PFSK-1 (cell line): ENCODE data around the gene ATXN1.

ENCODE experiments used
- FOXP2 ChIP-seq: optimal IDR thresholded peaks from 2 replicates; pipeline ENCODE3; 2011; ENCODE audit warnings: borderline replicate concordance, control low read depth, inconsistent platforms; ENCODE audit not compliant: insufficient read depth; ENCODE audit errors: extremely low read length, extremely low read depth
- POLR2AphosphoS5 ChIP-seq: IDR thresholded peaks from 2 replicates; pipeline ENCODE4 v1.6.1; 2012; ENCODE audit warnings: low read depth, mild to moderate bottlenecking, control low read depth, low read length, moderate library complexity
- SIN3A ChIP-seq: IDR thresholded peaks from 2 replicates; pipeline ENCODE4 v1.6.1; 2012; ENCODE audit warnings: mild to moderate bottlenecking, low read length, moderate library complexity, borderline replicate concordance; ENCODE audit not compliant: insufficient read depth
- TAF1 ChIP-seq: IDR thresholded peaks from 2 replicates; pipeline ENCODE4 v1.6.1; 2012; ENCODE audit warnings: low read length, control low read depth, borderline replicate concordance; ENCODE audit not compliant: insufficient read depth
- TF ChIP-seq, protein P1 (sequence below), 2 experiments: IDR thresholded peaks; 2 replicates each; pipeline versions ENCODE4 v1.6.1 to v1.8.0; 2011 to 2012; ENCODE audit warnings: low read depth in 2 of 2, low read length in 2 of 2, control low read depth in 1 of 2, inconsistent platforms in 1 of 2, mild to moderate bottlenecking in 1 of 2, moderate library complexity in 1 of 2; ENCODE audit not compliant: insufficient read depth in 1 of 2

GRCh38 chr6:16651871-16652270, 109.4 kb downstream of the ATXN1 start:
- TF ChIP-seq TAF1, result no peak
- TF ChIP-seq POLR2AphosphoS5, result no peak
- TF ChIP-seq, protein P1, sequence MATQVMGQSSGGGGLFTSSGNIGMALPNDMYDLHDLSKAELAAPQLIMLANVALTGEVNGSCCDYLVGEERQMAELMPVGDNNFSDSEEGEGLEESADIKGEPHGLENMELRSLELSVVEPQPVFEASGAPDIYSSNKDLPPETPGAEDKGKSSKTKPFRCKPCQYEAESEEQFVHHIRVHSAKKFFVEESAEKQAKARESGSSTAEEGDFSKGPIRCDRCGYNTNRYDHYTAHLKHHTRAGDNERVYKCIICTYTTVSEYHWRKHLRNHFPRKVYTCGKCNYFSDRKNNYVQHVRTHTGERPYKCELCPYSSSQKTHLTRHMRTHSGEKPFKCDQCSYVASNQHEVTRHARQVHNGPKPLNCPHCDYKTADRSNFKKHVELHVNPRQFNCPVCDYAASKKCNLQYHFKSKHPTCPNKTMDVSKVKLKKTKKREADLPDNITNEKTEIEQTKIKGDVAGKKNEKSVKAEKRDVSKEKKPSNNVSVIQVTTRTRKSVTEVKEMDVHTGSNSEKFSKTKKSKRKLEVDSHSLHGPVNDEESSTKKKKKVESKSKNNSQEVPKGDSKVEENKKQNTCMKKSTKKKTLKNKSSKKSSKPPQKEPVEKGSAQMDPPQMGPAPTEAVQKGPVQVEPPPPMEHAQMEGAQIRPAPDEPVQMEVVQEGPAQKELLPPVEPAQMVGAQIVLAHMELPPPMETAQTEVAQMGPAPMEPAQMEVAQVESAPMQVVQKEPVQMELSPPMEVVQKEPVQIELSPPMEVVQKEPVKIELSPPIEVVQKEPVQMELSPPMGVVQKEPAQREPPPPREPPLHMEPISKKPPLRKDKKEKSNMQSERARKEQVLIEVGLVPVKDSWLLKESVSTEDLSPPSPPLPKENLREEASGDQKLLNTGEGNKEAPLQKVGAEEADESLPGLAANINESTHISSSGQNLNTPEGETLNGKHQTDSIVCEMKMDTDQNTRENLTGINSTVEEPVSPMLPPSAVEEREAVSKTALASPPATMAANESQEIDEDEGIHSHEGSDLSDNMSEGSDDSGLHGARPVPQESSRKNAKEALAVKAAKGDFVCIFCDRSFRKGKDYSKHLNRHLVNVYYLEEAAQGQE (IDR thresholded peaks at IDR 0.05; ENCODE audit: insufficient read depth in 1 of 2, low read depth in 2 of 2, low read length in 2 of 2), result no peak
- TF ChIP-seq SIN3A, result no peak
- TF ChIP-seq FOXP2, result no peak
